ENCODE results near the gene ITGB4. TPM values are rescaled to one million over a fixed set of nuclear protein-coding genes. Genes with fewer than 3 reads are reported as not detected.
"Not testable (repeated sequence)": the region's sequence is repeated elsewhere in the genome, so short reads cannot be mapped to it uniquely, and the experiment has no call there.

ITGB4 gene
- total RNA-seq, 1 donor from 2014 or later, result 13.9 TPM

DNA sequence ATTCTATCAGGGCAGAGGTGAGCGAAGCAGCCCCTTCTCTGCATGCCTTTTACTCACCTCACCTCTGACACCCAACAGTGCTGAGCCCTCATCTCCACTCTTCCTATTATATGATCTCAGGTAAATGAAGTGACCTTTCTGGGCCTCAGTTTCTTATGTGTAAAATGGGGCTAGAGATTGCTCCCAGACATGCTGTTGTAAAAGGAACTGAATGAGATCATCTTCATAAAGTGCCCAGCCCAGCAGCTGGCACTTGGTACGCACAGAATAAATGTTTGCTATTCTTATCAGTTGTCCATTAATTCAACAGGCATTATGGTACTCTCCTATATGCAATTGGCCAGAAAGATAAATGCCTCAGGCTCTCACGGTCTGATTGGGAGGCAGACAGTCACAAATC lies 48.3 kb downstream of the ITGB4 start:
- no peak for DNase-seq (ENCODE audit: low spot score)

DNA sequence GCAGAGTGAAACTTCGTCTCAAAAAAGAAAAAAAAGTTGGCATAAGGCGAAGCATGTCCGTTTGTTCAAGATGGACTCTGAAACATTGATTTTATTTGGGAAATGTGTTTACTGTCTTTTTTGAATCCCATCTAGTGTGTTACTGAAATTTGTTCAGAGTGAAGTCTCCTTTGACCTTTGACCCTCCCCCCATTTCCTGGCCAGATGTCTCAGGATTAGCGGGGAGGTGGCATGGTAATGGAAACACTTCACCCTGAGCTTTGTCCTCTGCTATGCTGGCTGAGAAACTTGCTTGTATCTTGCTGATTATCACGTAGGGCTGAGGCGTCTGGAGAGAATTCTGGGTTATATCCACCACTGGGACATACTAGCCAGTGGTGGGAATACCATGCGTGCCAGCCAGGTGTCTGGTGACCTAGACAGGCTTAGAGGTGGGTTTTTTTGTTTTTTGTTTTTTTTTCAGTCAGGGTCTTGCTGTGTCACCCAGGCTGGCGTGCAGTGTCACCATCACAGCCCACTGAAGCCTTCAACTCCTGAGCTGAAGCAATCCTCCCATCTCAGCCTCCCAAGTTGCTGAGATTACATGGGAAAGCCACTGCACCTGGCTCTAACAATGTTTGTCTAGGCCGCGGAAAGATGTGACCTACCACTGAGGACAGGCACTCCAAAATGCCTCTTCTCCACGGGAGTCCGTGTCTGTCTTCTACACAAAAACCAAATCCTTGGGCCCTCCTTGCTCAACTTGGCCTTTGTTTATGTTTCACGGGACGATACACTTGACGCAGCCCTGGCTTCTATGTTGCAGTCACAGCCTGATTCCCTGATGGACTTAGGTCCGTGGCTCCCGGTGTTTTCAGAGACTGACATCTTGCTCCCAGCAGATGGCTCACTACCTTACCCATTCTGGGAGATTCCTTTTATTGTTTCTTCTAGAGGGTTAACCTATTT lies 50.3 kb downstream of the ITGB4 start:
- DNase-seq (ENCODE audit: low spot score), result peak; percentile 33

DNA sequence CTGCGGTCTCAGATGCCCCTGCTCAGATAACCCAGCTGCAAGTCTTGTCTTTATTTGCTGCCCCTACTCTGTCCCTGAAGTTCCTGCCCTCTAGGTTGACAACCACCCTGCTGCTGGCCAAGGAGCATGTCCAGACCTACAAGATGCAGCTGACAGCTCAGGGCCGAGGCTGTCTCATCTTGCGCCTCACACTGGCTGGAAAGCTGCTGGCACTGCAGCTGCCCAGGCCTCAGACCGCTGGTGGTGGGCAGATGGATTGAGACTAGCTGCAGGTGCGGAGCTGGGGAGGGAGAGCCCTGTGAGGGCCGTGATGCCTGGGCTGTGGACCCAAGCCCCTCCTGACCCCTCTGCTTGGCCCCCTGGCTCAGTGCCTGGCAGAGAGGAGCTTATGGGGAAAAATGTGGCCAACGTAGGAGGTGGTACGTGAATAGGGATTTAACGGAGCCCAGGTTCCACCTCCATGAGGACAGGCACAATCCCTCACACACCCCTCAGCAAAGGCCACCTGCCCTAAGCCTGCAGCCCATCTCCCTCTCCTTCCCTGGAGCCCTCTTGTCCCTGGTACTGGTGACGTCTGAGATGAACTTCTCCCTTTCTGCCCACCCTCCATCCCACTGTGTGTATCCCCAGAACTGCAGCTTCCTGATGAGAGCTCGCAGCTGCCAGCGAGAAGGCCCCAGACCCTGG lies 52.0 kb downstream of the ITGB4 start:
- DNase-seq (ENCODE audit: low spot score), result peak; percentile 83

DNA sequence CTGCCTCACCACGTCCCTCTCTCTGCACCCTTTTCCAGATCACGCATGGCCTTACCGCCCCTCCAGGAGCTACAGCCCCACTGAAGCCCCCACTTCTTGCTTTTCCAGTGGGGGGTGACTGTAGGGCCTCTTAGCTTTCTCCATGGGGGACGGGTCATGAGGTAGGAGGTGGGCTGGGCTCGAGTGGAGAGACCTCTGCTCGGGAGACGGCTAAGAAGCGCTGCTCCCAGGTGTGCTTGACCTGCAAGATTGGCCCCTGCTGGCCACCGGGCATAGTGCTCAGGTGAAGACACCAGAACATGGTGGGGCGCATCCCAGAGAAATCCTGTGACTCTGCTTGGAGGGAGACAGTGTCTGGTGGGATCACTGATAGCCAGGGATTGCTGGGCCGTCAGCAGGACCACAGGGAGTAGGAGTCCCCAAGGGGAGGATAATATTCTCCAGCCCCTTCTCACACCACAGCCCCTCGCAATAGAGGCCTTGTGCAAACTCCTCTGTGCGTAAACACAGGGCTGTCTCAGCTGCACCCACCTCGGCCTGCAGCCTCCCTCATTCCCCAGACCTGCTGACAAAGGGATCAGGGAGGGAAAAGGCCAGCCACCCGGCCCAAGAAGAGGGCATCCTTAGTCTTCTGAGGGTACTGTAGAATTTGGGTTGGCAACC lies 52.7 kb downstream of the ITGB4 start:
- peak; percentile 86 for DNase-seq (ENCODE audit: low spot score)

DNA sequence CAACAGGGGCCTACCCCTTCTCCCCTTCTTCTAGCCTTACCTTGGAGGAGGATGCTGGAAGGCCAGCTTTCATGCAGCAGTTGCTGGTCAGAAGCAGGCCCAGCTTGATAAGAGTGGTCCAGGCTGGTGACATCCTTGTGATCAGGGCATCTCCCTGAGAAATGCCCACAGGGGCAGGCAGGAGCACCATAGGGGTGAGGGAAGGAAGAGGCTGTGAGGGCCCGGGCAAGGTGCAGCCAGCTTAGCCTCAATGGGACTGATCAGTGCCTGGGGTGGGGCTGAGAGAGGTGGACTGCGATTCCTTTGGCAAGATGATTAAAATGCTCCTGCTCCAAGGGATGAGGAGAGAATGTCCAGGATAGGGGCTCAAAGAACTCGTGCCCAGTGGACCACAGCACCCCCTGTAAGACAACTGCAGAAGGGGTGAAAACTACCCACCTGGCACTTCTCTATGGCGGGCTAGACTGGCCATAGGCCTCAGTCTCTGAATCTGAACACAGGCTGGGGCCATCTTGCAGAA lies 53.3 kb downstream of the ITGB4 start:
- peak; percentile 62 for DNase-seq (ENCODE audit: low spot score)

DNA sequence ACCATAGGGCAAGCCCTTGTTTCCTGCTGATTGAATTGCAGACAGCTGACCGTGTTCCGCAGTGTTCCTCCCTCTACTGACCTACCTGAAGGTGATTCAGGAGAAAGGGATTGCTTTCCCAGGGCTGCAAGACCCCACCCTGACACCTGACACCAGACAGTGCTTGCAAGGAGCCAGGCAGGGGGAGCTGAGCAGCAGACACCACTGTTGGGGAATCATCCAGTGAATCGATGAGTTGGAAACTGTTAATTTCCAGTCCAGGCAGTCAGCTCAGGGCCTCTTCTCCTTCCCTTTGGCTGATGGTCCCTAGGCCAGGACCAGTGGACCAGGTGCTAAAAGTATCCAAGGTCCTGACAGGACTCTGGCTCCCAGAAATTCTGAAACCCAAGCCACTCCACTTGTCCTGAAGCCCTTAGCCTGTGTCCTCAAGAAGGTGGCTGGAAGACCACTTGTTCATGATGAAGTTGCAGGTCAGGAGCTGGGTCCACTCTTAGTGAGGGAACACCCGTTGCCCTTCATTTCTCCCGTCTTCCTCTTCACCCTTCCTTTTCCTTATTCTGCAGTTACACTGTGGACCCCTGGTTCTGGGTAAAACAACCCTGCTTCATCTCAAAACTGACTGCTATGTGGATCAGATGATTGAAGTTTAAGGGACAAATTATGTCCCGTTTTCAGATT lies 53.9 kb downstream of the ITGB4 start:
- DNase-seq (ENCODE audit: low spot score), result peak; percentile 86

DNA sequence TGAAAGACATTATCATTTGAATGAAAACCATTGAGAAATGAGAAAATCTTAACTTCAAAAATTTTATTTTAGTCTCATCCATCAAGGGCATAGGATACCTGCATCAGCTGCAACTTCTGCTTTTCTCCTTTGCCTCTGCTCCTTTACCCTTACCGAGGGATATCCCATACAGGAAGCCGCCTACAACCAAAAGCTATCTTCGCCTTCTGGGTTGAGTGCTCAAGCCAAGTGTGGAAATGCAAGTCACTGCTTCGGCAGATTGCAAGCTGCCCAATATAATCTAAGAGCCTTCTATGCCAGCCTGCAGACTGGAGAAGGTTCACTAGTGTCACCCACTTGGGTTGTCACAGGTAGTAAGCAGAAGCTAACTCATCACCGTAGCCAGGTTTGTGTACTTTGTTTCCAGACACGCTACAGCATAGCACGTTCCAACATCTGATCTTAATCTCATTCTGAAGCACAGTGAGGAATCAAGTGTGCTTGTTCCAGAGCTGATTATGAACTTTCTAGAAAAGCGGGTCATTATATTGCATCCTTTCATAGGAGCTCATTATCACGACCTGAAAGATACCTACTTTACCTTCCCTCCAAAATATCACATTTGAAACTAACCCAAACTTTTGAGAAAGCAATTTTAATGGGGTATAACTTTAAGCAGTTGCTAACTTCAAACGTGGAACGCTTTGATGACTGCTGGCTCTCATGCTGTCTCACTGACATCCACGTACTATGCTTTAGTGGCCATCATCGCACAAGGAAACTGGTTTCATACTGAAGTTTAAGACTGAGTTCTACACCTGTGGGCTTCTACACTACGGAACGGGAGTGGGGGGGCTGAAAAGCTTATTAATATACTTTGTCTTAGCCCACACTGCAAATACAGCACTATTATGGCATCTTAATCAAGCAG lies 55.4 kb downstream of the ITGB4 start:
- DNase-seq (ENCODE audit: low spot score), result peak; percentile 24

DNA sequence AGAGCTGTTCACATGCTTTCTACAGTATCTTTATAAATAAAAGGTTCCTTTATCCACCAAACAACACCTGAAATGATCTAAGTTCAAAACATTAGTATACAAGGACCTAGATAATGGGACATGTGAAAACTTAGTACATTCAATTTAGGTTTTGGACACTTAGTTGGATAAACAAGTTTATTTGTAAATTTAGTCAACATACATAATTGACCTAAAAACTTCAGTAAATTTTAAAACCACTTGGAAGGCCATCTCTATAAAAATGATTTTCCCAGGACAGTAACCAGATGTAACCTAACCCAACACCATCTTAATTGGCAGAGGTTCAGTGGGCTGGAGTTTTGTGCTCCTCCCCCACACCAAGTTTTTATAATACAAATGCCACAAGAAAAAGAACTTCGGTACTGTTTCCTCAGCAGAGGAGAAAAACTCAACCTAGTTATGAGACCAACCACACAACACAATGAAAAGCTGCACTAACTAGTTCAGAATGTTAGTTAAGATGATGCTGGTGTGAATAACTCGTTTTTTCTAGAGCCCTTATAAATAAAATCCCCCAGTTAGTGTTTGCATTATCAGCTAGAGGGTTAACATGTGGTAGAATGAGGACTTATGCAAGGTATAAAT lies 56.1 kb downstream of the ITGB4 start:
- no peak for DNase-seq (ENCODE audit: low spot score)

DNA sequence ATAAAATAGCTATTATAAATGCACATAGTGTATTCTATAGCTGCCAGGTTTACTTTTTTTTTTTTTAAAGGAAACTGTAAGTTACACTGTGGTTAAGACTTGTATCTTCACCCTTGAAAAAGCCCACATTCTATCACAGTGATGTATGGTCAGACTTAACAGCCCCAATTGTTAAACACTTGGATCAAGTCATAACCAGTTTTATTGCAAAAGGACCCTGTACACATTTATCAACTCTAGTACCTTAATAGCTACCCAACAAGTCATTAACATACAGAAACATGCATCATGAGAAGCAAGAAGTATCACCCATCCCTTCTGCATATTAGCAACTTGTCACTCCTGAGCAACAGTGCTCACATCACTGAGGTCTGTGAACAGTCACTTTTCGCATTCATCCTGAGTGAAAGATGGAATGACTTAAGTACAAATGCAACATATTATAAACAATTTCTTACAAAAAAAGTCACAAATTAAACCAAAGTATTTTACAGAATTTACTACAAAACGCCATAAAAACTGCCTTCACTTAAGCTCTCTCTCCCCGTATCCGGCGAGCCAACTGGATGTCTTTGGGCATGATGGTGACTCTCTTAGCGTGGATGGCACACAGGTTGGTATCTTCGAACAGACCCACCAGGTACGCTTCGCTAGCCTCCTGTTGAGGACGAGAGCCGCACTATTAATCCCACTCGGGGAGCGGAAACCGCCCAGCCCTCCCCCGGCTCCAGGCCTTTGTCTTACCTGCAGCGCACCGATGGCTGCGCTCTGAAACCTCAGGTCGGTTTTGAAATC lies 57.0 kb downstream of the ITGB4 start:
- not testable (repeated sequence) for DNase-seq (ENCODE audit: low spot score)

DNA sequence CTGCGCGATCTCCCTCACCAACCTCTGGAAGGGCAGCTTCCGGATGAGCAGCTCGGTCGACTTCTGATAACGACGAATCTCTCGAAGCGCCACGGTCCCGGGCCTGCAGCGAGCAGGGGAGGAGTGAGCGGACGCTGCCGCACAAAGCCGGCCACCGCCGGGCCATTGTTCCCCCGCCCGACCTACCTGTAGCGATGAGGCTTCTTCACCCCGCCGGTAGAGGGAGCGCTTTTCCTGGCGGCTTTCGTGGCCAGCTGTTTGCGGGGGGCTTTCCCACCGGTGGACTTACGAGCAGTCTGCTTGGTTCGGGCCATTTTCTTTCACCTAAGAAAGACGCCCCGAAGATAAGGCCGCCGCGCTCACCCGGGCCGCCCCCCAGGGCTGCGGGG lies 57.6 kb downstream of the ITGB4 start:
- DNase-seq (ENCODE audit: low spot score), result peak; percentile 91

DNA sequence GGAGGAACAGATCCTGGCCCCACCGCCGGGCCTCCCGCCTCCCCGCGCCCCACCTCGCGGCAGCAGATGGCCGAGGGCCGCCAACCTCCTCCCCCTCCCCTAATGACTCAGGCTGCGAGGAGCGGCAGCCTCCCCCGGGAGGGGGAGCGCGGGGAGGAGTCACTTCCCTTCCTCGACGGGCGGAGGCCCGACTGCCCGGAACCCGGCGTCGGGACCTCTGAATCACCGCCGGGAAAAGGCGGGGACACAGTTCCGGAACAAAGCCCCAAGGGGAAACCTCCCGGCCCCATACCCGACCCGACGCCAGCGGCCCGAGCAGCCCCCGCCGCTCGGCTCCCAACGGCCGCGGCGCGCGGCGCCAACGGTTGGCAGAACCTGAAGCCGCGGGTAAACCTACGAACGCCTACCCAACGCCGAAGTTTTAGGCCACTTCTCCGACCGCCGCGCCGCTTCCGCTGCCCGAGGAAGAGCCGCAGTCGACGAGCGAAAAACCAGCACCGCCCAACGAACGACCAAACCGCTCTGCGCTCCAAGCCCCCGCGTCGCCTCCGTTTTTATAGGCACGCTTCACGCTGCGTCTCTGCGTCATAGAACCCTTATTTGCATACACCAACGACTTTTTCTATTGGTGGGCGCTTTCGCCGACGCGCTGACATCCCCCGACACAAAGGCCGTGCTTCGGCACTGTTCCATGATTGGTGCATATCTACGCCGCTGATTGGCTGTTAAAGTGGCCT lies 58.2 kb downstream of the ITGB4 start:
- peak; percentile 99 for DNase-seq (ENCODE audit: low spot score)

DNA sequence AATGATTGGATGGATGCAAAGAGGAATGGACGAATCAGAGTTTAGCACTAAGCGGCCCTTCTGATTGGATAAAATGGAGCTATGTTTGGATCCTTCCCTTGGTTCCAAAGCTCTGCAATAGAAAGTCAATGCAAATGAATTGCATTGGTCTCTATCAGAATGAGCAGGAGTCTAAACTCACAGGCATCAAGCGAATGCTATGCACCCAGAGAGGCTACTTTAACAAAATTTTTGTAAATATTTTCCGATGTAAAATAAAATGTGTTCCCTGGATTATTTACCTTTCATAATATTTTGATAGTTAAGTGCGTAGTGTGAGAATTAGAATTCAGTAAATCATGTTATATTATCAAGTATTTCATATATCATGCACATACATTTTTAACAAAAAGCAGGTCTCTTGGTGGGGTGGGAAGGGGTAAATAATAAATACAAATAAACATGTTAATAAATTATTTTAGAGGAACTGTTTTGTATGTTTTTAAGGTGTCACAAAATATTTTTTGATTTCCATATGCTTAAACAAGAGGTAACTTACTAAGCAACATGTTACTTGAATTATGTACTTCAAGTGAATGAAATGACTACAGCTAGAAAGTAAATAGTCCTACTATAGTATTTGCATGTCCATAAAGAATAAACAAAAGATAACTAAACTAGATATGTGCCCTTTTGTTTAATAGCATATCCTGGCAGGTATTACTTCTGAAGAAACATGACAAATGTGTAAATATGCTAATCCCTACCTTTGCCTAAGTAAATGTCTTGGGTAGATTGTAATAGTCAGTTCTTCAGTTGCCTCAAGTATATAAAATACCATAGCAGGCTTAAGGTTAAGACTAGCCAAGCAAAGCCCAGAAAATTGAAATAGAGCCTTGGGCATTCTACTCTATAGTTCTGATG lies 59.0 kb downstream of the ITGB4 start:
- no peak for DNase-seq (ENCODE audit: low spot score)

DNA sequence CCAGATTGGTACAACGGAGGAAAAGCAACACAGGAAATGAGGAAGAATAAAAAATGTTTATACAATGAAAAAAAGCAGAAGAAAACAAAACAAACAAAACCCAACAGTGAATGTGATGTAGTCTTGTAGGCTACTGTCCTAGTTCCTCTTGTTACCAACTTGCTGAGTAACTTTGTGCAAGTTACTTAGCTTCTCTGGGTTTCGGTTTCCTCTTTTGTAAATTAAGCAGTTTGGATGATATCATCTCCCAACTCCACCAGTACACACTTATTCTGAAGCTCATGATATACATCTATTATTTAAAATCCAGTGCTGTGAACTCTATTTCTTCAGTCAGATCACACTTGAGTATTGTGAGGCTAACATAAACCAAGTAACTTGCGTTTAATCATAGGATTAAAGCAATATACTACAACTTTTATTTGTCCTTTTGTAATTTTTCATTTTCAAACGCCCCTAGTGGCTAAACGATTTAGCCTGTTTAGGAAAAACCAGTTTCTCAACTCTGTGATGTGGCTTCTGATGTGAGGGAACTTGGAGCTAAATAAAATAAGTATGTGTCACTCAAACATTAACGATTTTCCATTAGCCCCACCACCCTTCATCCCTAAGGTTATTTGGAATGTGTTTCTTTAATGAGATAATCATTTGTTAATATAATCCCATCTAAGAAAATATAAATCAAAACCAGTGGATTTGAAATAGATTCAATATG lies 62.0 kb downstream of the ITGB4 start:
- no peak for DNase-seq (ENCODE audit: low spot score)

DNA sequence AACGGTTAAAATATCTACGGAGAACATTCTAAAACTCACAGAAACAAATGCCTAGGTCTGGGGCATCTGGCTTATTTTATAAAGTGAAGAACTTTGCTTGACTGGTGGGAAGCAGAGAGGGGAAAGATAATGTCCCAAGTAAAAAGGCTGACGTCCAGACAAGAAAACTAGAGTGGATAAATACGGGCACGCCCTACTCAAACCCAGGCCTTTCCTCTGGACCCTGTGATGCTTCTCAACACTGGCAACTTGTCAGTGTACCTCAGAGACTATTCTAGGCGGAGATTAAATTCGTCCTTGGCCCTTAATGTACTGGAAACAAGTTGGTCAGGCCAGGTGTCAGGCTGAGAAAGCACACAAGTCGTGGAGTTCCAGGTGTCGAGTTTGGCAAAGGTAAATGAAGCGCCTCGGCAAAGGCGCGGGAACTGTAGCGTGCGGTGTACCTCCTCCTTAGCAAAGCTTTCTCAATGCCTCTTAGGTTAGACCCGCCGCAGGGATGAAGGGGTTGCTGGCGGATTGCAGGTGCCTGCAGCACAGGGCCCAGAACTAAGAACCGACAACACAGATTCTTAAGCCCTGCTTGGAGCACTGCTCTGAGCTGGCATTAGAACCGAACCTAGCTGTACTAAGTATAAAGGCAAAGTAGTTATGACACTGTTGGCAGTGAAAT lies 62.7 kb downstream of the ITGB4 start:
- peak; percentile 79 for DNase-seq (ENCODE audit: low spot score)

DNA sequence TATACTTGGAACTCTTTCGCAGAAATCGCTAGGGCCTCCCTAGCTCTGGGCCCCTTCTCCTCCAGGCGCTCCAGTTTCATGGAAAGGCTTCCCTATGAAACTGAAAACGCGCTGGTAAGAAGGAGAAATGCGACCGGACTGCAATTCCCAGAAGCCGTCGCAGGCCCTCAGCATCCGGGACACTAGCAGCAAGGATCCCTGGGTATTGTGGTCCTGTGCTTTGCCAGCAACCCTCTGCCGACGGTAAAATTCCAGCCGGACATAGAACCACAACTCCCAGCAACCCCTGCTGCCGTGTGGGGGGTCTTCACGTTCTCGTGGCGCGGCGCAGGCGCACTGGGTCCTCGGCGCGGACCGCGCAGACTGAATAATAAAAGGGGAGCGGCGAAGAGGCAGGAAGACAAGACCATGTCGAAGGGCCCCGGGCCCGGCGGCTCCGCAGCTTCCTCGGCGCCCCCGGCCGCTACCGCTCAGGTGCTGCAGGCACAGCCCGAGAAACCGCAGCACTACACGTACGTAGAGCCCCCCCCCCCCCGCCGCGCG lies 63.3 kb downstream of the ITGB4 start, which contains the start of gene UNK:
Gene UNK, plus strand, starts transcription at position 334 of the 543 bp plus-strand sequence. Its CDS starts 75 bp downstream, at position 409.
- peak; percentile 98 for DNase-seq (ENCODE audit: low spot score)
